HepG2 (cell line): ENCODE data around the gene MBLAC1. TPM values are rescaled to one million over a fixed set of nuclear protein-coding genes. Genes with fewer than 3 reads are reported as not detected.

Source experiments
- ATF1 ChIP-seq: IDR thresholded peaks from 2 replicates; pipeline ENCODE4 v1.6.1; 2016; ENCODE audit warnings: mild to moderate bottlenecking, control low read depth
- ELF1 ChIP-seq: sonication (generic); formaldehyde crosslinking; IDR thresholded peaks from 2 replicates; pipeline ENCODE4 v1.4.0; 2020; ENCODE audit warnings: missing genetic modification reagents
- GABPA ChIP-seq, 2 experiments: IDR thresholded peaks; 2 replicates each; pipeline ENCODE4 v1.6.1; 2011 to 2016; ENCODE audit warnings: low read depth in 2 of 2, low read length in 1 of 2, missing biosample characterization in 1 of 2, missing genetic modification characterization in 1 of 2
- HNF4A ChIP-seq: sonication (generic); formaldehyde crosslinking; IDR thresholded peaks from 2 replicates; pipeline ENCODE4 v1.4.0; 2020; ENCODE audit warnings: missing genetic modification reagents
- NR2F1 ChIP-seq, 2 experiments: fragments of 450-650 bp in 1 of 2; formaldehyde crosslinking in 1 of 2; IDR thresholded peaks; 2 replicates each; pipeline versions ENCODE4 v1.5.0 to v1.6.1; 2016 to 2020; ENCODE audit warnings: mild to moderate bottlenecking in 1 of 2, missing compliant biosample characterization in 1 of 2, missing genetic modification reagents in 1 of 2, moderate library complexity in 1 of 2
- RFXAP ChIP-seq: sonication (generic); formaldehyde crosslinking; IDR thresholded peaks from 2 replicates; pipeline ENCODE4 v1.4.0; 2020; ENCODE audit warnings: missing genetic modification reagents, borderline replicate concordance
- SRY ChIP-seq: sonication (generic); formaldehyde crosslinking; IDR thresholded peaks from 2 replicates; pipeline ENCODE4 v1.8.0; 2022; ENCODE audit warnings: mild to moderate bottlenecking, missing genetic modification reagents
- ZFP1 ChIP-seq: IDR thresholded peaks from 2 replicates; pipeline ENCODE4 v1.6.1; 2016
- ZNF574 ChIP-seq: sonication (generic); formaldehyde crosslinking; IDR thresholded peaks from 2 replicates; pipeline ENCODE4 v1.4.0; 2020; ENCODE audit warnings: missing genetic modification reagents
- polyA plus RNA-seq, 8 experiments: library from polyadenylated mRNA; depleted of rRNA in 3 of 8; stranded (reverse) in 7 of 8; unstranded in 1 of 8; fragments of >200 nt; fragmentation: Illumina TruSeq in 4 of 8; extraction: Trizol in 4 of 8; gene quantifications; 2 replicates each; pipeline versions ENCODE4 v1.2.1 to v1.2.3, GENCODE V29; 2011 to 2016; ENCODE audit warnings: low read depth in 4 of 8, missing spikeins in 1 of 8, mixed read lengths in 1 of 8; ENCODE audit not compliant: insufficient read depth in 1 of 8
- total RNA-seq, 5 experiments: library from RNA; depleted of rRNA; stranded (reverse); fragments of >200 nt; fragmentation: Illumina TruSeq; extraction: Trizol; gene quantifications; 2 replicates each; pipeline ENCODE4 v1.2.3, GENCODE V29; 2016; ENCODE audit warnings: low read depth in 1 of 5
- TF ChIP-seq, protein P1 (sequence below): sonication (generic); formaldehyde crosslinking; IDR thresholded peaks from one replicate; pipeline ENCODE4 v1.5.1; 2020; ENCODE audit warnings: mild to moderate bottlenecking, missing genetic modification reagents; ENCODE audit errors: not compliant biosample characterization
- TF ChIP-seq, protein P2 (sequence below): sonication (generic); formaldehyde crosslinking; IDR thresholded peaks from 2 replicates; pipeline ENCODE4 v1.4.0; 2020; ENCODE audit warnings: missing genetic modification reagents

The MBLAC1 gene
- total and polyA plus RNA-seq, 2 of the 13 experiments (the other 11 are each of a cell fraction or from before 2014, with no cell fraction given) = 0.79 to 2.1 TPM

GRCh38 chr7:100148559-100149328 is 22.0 kb downstream of the MBLAC1 start, which contains the start of gene LAMTOR4 (continued):
- TF ChIP-seq, protein P1, sequence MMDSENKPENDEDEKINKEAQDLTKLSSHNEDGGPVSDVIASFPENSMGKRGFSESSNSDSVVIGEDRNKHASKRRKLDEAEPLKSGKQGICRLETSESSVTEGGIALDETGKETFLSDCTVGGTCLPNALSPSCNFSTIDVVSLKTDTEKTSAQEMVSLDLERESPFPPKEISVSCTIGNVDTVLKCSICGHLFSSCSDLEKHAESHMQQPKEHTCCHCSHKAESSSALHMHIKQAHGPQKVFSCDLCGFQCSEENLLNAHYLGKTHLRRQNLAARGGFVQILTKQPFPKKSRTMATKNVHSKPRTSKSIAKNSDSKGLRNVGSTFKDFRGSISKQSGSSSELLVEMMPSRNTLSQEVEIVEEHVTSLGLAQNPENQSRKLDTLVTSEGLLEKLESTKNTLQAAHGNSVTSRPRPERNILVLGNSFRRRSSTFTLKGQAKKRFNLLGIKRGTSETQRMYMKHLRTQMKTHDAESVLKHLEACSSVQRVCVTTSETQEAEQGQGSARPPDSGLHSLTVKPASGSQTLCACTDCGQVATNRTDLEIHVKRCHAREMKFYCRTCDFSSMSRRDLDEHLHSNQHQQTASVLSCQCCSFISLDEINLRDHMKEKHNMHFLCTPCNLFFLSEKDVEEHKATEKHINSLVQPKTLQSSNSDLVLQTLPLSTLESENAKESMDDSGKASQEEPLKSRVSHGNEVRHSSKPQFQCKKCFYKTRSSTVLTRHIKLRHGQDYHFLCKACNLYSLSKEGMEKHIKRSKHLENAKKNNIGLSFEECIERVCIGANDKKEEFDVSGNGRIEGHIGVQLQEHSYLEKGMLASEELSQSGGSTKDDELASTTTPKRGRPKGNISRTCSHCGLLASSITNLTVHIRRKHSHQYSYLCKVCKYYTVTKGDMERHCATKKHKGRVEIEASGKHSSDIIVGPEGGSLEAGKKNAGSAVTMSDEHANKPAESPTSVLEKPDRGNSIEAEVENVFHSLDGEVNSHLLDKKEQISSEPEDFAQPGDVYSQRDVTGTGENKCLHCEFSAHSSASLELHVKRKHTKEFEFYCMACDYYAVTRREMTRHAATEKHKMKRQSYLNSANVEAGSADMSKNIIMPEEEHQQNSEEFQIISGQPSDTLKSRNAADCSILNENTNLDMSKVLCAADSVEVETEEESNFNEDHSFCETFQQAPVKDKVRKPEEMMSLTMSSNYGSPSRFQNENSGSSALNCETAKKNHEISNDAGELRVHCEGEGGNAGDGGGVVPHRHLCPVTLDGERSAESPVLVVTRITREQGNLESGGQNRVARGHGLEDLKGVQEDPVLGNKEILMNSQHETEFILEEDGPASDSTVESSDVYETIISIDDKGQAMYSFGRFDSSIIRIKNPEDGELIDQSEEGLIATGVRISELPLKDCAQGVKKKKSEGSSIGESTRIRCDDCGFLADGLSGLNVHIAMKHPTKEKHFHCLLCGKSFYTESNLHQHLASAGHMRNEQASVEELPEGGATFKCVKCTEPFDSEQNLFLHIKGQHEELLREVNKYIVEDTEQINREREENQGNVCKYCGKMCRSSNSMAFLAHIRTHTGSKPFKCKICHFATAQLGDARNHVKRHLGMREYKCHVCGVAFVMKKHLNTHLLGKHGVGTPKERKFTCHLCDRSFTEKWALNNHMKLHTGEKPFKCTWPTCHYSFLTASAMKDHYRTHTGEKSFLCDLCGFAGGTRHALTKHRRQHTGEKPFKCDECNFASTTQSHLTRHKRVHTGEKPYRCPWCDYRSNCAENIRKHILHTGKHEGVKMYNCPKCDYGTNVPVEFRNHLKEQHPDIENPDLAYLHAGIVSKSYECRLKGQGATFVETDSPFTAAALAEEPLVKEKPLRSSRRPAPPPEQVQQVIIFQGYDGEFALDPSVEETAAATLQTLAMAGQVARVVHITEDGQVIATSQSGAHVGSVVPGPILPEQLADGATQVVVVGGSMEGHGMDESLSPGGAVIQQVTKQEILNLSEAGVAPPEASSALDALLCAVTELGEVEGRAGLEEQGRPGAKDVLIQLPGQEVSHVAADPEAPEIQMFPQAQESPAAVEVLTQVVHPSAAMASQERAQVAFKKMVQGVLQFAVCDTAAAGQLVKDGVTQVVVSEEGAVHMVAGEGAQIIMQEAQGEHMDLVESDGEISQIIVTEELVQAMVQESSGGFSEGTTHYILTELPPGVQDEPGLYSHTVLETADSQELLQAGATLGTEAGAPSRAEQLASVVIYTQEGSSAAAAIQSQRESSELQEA (CRISPR knock-in tag) = peak; percentile 81
- TF ChIP-seq ATF1 (peak; percentile 83), GABPA (IDR thresholded peaks at IDR 0.05; ENCODE audit: low read depth, low read length) (peak; percentile 33; the same call in 1 of the 2 replicates), GABPA (CRISPR knock-in tag; IDR thresholded peaks at IDR 0.05; ENCODE audit: low read depth) (peak; percentile 84), ELF1 (CRISPR knock-in tag) (peak; percentile 94), ZNF574 (CRISPR knock-in tag) (peak; percentile 57; the same call in 1 of the 2 replicates), RFXAP (CRISPR knock-in tag) (peak; percentile 86), SRY (CRISPR knock-in tag) (0 out of 2 replicates have a peak, but pooled peaks have one; percentile 13), ZFP1 (CRISPR knock-in tag) (0 out of 2 replicates have a peak, but pooled peaks have one; percentile 40), NR2F1 (CRISPR knock-in tag; IDR thresholded peaks at IDR 0.05) (no peak), HNF4A (no peak)
- TF ChIP-seq, protein P2, sequence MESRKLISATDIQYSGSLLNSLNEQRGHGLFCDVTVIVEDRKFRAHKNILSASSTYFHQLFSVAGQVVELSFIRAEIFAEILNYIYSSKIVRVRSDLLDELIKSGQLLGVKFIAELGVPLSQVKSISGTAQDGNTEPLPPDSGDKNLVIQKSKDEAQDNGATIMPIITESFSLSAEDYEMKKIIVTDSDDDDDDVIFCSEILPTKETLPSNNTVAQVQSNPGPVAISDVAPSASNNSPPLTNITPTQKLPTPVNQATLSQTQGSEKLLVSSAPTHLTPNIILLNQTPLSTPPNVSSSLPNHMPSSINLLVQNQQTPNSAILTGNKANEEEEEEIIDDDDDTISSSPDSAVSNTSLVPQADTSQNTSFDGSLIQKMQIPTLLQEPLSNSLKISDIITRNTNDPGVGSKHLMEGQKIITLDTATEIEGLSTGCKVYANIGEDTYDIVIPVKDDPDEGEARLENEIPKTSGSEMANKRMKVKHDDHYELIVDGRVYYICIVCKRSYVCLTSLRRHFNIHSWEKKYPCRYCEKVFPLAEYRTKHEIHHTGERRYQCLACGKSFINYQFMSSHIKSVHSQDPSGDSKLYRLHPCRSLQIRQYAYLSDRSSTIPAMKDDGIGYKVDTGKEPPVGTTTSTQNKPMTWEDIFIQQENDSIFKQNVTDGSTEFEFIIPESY (CRISPR knock-in tag) = no peak
